Body of pancreas (tissue), 4 donors: ENCODE measurements around the gene SNAPIN.

ENCODE experiments used
- POLR2A ChIP-seq, 3 donors: fragments of 450-650 bp; IDR thresholded peaks; one replicate each; pipeline ENCODE4 v1.6.1; 2016; ENCODE audit warnings: antibody characterized with exemption in 3 of 3, mild to moderate bottlenecking in 2 of 3
- TF ChIP-seq, protein P1 (sequence below), 7 experiments: fragments of 450-650 bp in 4 of 7; fragments of 200-600 bp in 3 of 7; sonication (generic) in 3 of 7; IDR thresholded peaks; one replicate each; pipeline ENCODE4 v1.5.1; 2016 to 2019; ENCODE audit warnings: antibody characterized with exemption in 7 of 7

DNA sequence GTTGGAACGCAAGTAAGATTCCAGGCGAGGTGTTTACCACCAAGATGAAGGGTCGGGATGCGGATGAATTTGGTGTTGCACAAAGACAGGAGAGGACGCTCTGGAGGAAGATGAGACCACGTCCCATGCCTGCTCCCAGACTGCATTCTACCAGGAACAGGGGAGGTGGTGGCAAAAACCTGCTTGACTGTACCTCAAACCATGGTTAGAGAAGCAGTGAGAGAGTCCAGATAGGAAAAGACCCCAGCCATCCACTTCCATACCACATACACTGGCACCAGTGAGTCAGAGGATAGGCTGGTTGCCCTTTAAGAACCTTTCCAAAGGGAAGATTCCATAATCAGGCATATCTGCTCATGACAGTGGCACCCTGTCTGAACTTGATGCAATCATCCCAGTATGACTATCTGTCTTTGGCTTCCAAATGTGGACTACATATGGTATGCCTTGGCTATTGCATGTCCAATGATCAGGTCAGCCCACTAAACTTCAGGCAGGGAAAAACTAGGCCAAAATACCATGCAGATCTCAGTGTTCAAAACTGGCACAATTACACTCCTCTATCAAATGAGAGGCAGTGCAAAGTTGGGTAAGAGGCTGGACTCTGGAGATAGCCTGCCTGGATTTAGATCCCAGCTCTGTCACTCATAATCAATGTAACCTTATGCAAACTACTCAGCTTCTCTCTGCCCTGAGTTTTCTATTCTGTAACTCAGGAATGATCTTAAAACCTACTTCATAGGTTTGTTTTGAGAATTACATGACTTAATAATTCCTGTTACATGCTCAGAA lies 40.6 kb downstream of the SNAPIN start:
- TF ChIP-seq, protein P1, sequence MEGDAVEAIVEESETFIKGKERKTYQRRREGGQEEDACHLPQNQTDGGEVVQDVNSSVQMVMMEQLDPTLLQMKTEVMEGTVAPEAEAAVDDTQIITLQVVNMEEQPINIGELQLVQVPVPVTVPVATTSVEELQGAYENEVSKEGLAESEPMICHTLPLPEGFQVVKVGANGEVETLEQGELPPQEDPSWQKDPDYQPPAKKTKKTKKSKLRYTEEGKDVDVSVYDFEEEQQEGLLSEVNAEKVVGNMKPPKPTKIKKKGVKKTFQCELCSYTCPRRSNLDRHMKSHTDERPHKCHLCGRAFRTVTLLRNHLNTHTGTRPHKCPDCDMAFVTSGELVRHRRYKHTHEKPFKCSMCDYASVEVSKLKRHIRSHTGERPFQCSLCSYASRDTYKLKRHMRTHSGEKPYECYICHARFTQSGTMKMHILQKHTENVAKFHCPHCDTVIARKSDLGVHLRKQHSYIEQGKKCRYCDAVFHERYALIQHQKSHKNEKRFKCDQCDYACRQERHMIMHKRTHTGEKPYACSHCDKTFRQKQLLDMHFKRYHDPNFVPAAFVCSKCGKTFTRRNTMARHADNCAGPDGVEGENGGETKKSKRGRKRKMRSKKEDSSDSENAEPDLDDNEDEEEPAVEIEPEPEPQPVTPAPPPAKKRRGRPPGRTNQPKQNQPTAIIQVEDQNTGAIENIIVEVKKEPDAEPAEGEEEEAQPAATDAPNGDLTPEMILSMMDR (IDR thresholded peaks at IDR 0.05): no peak
- no peak for TF ChIP-seq POLR2A (IDR thresholded peaks at IDR 0.05)
